Activated CD8-positive, alpha-beta memory T cell treated with anti-CD3 and anti-CD28 coated beads for 36 hours (primary cell): ENCODE results near the gene H2BW1. TPM values are rescaled to one million over a fixed set of nuclear protein-coding genes. Genes with fewer than 3 reads are reported as not detected.
"Not testable (repeated sequence)": the region's sequence is repeated elsewhere in the genome, so short reads cannot be mapped to it uniquely, and the experiment has no call there.

Source experiments
- CTCF ChIA-PET: fragments of 350-600 bp; sonication (Branson Sonifier 250); formaldehyde crosslinking; loops from one replicate; lab custom pipeline; 2021; ENCODE audit warnings: antibody characterized with exemption; lab: Charles Lee
- POLR2A ChIA-PET: fragments of 350-600 bp; sonication (Branson Sonifier 250); formaldehyde crosslinking; loops from one replicate; lab custom pipeline; 2021; ENCODE audit warnings: antibody characterized with exemption; lab: Charles Lee
- total RNA-seq, 2 experiments: library from RNA; stranded (reverse); gene quantifications; one replicate each; pipeline ENCODE4 v1.2.3, GENCODE V29; 2021

The H2BW1 gene
- total RNA-seq, result not detected

GRCh38 chrX:104013606-104014005, at the start of gene H2BW1:
Gene H2BW1, minus strand, starts transcription at chrX:104013708. Its CDS starts 132 bp downstream, at chrX:104013576.
- POLR2A ChIA-PET, result no interaction called here

GRCh38 chrX:104062636-104063035, 49.1 kb upstream of the H2BW1 start:
- CTCF ChIA-PET, POLR2A ChIA-PET: not testable (repeated sequence)

More at GRCh38 chrX:104013606-104014005, at the start of gene H2BW1:
- CTCF ChIA-PET, result no interaction called here

DNA sequence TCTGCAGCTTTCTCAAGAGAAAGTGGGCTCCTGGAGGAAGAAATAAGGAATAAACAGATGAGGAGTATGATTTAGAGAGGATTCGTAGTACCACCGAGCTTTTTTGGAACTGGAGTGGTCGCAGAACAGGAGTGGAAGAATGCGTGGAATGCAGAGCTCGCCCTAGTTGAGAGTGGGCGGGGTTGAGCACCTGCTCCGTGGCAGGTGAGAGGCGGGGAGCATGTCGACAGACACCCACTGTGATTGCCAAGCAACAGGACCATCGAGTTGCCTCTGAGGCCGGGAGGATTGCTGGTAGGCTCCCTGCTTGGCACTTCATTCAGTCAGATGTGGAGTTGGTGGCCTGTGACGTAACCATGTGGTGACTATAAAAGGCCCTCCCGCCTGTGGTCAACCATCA, 41.4 kb upstream of the H2BW1 start:
- CTCF ChIA-PET, POLR2A ChIA-PET: not testable (repeated sequence)

GRCh38 chrX:104047171-104047570, 33.7 kb upstream of the H2BW1 start:
- ChIA-PET POLR2A (no interaction called here), CTCF (no interaction called here)

GRCh38 chrX:104045642-104046041, 32.1 kb upstream of the H2BW1 start:
- ChIA-PET CTCF (no interaction called here), POLR2A (no interaction called here)

GRCh38 chrX:104041003-104041402, 27.5 kb upstream of the H2BW1 start:
- POLR2A ChIA-PET, result no interaction called here

DNA sequence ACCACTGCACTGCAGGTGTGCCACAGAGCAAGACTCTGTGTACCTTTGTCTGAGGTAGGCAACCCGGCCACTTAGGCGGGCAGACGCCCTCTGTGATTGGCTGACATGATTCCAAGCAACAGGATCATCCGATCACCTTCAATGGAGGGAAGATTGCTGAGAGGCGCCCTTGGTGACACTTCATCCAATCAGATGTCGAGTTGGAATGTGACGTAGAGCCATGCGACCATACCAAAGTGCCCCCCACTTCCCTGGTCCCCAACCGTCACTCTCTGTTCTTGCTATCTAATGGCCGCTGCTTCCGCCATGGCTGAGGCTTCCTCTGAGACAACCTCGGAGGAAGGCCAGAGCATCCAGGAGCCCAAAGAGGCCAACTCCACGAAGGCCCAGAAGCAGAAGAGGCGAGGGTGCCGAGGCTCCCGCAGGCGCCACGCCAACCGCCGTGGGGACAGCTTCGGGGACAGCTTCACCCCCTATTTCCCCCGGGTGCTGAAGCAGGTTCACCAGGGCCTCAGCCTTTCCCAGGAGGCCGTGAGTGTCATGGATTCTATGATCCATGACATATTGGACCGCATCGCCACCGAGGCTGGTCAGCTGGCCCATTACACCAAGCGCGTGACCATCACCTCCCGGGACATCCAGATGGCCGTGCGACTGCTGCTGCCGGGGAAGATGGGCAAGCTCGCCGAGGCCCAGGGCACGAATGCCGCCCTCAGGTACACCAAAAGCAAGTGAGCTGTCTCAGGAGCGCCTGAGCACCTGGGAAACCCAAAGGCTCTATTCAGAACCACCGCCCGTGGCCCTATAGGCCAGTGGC, 26.4 kb upstream of the H2BW1 start, which contains the start of gene H2BW2:
Gene H2BW2, plus strand, starts transcription at position 268 of the 817 bp plus-strand sequence. Its CDS starts 39 bp downstream, at position 307.
- CTCF ChIA-PET, result no interaction called here
- POLR2A ChIA-PET, result no interaction called here

More at GRCh38 chrX:104041003-104041402, 27.5 kb upstream of the H2BW1 start:
- CTCF ChIA-PET, result no interaction called here

- ChIA-PET CTCF (no interaction called here), POLR2A (no interaction called here)
Measured at GRCh38 chrX:104018126-104018525, 4.6 kb upstream of the H2BW1 start.

DNA sequence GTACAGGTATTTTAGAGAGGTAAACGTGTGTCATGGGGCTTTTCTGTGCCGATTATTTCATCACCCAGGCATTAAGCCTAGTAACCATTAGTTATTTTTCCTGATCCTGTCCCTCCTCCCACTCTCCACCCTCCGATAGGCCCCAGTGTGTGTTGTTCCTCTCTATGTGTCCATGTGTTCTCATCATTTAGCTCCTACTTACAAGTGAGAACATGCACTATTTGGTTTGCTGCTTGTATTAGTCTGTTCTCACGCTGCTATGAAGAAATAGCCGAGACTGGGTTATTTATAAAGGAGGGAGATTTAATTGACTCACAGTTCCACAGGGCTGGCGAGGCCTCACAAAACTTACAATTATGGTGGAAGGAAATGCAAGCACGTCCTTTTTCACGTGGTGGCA, 2.1 kb upstream of the H2BW1 start:
- POLR2A ChIA-PET, CTCF ChIA-PET: not testable (repeated sequence)

DNA sequence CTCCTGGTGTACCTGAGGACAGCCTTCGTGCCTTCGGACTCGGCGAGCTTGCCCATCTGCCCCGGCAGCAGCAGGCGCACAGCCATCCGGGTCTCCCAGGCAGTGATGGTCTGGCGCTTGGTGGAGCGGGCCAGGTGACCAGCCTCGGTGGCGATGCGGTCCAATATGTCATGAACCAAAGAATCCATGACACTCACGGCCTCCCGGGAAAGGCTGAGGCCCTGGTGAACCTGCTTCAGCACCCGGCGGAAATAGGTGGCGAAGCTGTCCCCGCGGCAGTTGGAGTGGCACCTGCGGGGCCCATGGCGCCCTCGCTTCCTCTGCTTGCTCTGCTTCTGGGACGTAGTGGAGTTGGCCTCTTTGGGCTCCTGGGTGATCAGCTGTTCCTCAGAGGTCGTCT, 350 bp downstream of the H2BW1 start:
- ChIA-PET POLR2A (no interaction called here), CTCF (no interaction called here)

- ChIA-PET POLR2A (no interaction called here), CTCF (no interaction called here)
Measured at GRCh38 chrX:104008831-104009230, 4.7 kb downstream of the H2BW1 start.

DNA sequence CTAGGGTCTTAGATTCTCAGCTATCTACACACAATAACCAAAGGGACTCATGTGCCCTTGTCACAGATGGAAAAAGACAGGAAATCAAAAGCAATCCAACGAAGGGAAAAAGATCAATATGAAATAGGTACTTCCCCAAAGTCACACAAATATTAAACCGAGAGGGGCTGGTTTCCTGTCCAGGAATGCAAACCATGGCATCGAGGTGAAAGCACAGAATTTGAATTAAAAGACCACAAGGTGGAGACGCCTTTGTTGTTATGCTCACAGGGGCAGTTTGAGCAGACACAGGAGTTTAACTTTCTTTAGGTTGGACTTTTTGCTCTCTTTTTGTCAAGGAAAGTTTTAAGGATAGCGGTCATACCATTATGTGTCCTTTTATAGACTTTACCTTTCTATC, 14.3 kb downstream of the H2BW1 start:
- POLR2A ChIA-PET, result no interaction called here
- CTCF ChIA-PET, result no interaction called here

GRCh38 chrX:103983508-103983907, 30.0 kb downstream of the H2BW1 start:
- POLR2A ChIA-PET, CTCF ChIA-PET: not testable (repeated sequence)

DNA sequence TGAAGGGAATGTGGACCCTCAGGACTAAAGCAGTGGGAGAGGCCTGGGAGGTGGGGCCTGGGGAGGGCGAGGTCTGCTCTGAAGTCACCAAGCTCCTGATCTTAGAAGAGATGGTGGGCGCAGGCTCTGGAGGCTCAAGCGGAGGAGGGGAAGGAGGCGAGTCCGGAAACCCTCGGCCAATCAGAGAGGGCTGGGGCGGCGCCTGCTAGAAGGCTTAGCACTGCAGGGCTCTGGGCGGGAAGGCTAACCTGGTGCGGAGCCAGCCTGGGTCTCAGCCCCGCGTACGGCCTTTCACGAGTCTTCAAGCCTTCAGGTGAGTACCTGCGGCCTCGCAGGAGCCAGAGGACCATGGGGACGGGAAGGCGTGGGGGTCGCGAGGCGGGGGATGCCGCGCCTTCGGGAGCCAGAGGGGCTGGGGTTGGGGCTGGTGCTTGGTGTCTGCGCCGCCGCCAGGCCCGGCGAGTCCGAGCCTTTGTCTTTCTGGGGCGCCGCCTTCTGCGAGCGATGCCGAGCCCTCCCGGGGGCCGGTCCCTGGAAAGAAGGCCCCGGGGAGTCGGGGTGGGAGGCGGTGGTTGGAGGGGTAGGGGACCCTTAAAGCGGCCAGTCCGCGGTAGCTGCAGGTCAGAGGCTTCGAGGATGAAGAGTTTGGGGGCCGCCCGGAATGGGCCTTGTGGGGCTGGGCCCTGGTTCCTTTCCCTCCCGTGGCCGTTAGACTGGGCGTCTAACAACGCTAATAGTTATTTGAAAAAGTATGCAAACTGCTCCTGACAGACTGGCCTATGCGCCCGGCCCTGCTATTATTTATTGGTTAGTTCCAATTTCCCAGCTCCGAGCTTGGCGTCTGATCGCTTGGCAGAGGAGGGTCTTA, 50.9 kb downstream of the H2BW1 start, which contains the start of gene TMSB15B:
Gene TMSB15B, plus strand, starts transcription at position 217 of the 868 bp plus-strand sequence.
- POLR2A ChIA-PET, CTCF ChIA-PET: not testable (repeated sequence)

Other genes starting within 250 kb of the H2BW1 start
- gene PLP1, start 236.9 kb downstream of the H2BW1 start, total RNA-seq, result not detected
- gene RAB9B, start 181.5 kb downstream of the H2BW1 start, total RNA-seq, result under 1 TPM; 0.40 to 0.51 TPM
- gene TMSB15B, start 51.1 kb downstream of the H2BW1 start, total RNA-seq, result 1 to 10 TPM; 5.8 to 7.5 TPM
- gene H2BW2, start 26.2 kb upstream of the H2BW1 start, total RNA-seq, result under 1 TPM in 1 of 2 experiments, not detected in 1; 0.08 TPM
- 1 to 10 TPM; 2.7 to 3.2 TPM for gene TMSB15C, start 62.5 kb upstream of the H2BW1 start, total RNA-seq
- gene ZCCHC18, start 98.8 kb upstream of the H2BW1 start, total RNA-seq, result 1 to 10 TPM; 3.6 to 5.1 TPM
- gene SLC25A53, start 143.3 kb upstream of the H2BW1 start, total RNA-seq, result 1 to 10 TPM; 5.7 to 7.7 TPM
- gene FAM199X, start 152.7 kb upstream of the H2BW1 start, total RNA-seq, result 10 to 100 TPM in 1 of 2 experiments, 1 to 10 TPM in 1; 9.4 to 10.0 TPM
- gene ESX1, start 241.2 kb upstream of the H2BW1 start, total RNA-seq, result under 1 TPM in 1 of 2 experiments, not detected in 1; 0.13 TPM